Loucy (cell line): ENCODE results near the gene CDC20B.
"Not testable (repeated sequence)": the region's sequence is repeated elsewhere in the genome, so short reads cannot be mapped to it uniquely, and the experiment has no call there.

Experiments
- H2AFZ ChIP-seq: fragments of 200-600 bp; sonication (generic); 2 replicates; pipeline ENCODE4 v1.6.0; 2016; ENCODE audit warnings: antibody characterized with exemption, mild to moderate bottlenecking, low read length, moderate library complexity
- H3F3A ChIP-seq: fragments of 200-600 bp; 2 replicates; pipeline ENCODE4 v1.6.0; 2016; ENCODE audit warnings: antibody characterized with exemption, low read depth, mild to moderate bottlenecking
- H3K27me3 ChIP-seq: fragments of 200-600 bp; sonication (generic); 2 replicates; pipeline ENCODE4 v1.6.1; 2014; ENCODE audit warnings: low read length, mild to moderate bottlenecking; ENCODE audit not compliant: insufficient read depth, poor library complexity, severe bottlenecking
- H3K36me3 ChIP-seq: fragments of 200-600 bp; sonication (generic); 2 replicates; pipeline ENCODE4 v1.6.1; 2016; ENCODE audit warnings: low read length; ENCODE audit not compliant: insufficient read depth
- H3K4me1 ChIP-seq: fragments of 200-600 bp; sonication (generic); 2 replicates; pipeline ENCODE4 v1.5.1; 2014; ENCODE audit warnings: low read length, mild to moderate bottlenecking; ENCODE audit not compliant: insufficient read depth, poor library complexity, severe bottlenecking
- H3K4me2 ChIP-seq: fragments of 200-600 bp; sonication (generic); 2 replicates; pipeline ENCODE4 v1.6.0; 2014; ENCODE audit warnings: antibody characterized with exemption, low read length, low read depth, mild to moderate bottlenecking; ENCODE audit not compliant: poor library complexity, severe bottlenecking
- H3K4me3 ChIP-seq: fragments of 200-600 bp; sonication (generic); 2 replicates; pipeline ENCODE4 v1.5.1; 2014; ENCODE audit warnings: low read length, mild to moderate bottlenecking, mixed read lengths; ENCODE audit not compliant: poor library complexity, severe bottlenecking
- H3K79me2 ChIP-seq: fragments of 200-600 bp; sonication (generic); 2 replicates; pipeline ENCODE4 v1.6.1; 2014; ENCODE audit warnings: low read length; ENCODE audit not compliant: insufficient read depth
- H3K9ac ChIP-seq: fragments of 200-600 bp; sonication (generic); 2 replicates; pipeline ENCODE4 v1.6.0; 2014; ENCODE audit warnings: mild to moderate bottlenecking, low read depth, low read length, moderate library complexity; ENCODE audit not compliant: poor library complexity, severe bottlenecking
- H3K9me2 ChIP-seq: fragments of 200-600 bp; sonication (generic); replicated peaks from 2 replicates; pipeline ENCODE4 v1.6.1; 2016; ENCODE audit warnings: low read depth, low read length, mixed read lengths
- H3K9me3 ChIP-seq: fragments of 200-600 bp; sonication (generic); 2 replicates; pipeline ENCODE4 v1.6.1; 2014; ENCODE audit warnings: mild to moderate bottlenecking, antibody characterized with exemption, low read length, low read depth; ENCODE audit not compliant: insufficient read depth
- H4K20me1 ChIP-seq: fragments of 200-600 bp; sonication (generic); 2 replicates; pipeline ENCODE4 v1.6.0; 2014; ENCODE audit warnings: antibody characterized with exemption, low read length, mild to moderate bottlenecking; ENCODE audit not compliant: insufficient read depth, poor library complexity, severe bottlenecking
- EZH2phosphoT487 ChIP-seq: fragments of 200-600 bp; IDR thresholded peaks from 2 replicates; pipeline ENCODE4 v1.6.1; 2018; ENCODE audit warnings: antibody characterized with exemption, mild to moderate bottlenecking, moderate library complexity, borderline replicate concordance
- TF ChIP-seq, protein P1 (sequence below): fragments of 200-600 bp; sonication (generic); conservative IDR thresholded peaks from 2 replicates; pipeline ENCODE4 v1.5.1; 2014; ENCODE audit warnings: mild to moderate bottlenecking, antibody characterized with exemption, low read length

CDC20B gene

DNA sequence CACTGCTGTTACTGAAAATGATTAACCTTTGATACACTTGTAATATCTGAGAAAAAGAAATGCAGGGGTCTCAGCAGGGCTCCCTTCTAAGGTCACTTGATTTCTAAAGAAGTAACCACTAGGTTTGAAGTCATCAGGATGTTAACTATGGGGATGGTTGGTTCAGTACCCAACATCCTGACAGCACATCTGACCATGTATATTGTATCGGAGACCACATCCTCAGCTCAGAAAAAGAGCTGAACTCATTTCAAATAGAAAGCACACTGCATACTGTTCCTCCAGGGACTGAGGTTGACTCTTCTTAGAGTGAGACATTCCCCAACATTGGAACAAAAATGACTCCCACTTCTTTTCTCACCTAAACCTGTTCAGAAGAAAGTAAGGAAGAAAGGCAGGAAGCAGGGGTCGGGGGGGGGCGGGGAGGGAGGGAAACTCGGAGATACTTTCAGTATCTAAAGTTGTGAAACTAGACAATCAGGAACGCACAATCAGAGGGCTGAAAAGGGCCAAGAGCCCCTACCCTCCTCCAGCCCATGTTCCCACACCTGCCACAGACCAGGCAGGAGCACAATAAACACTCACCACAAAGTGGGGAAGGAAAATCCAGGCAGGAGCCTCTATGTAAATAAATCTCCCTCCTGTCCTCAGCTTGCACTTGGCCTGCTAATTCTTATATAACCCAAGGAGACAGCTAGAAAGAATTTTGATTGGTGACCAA lies 71.3 kb downstream of the CDC20B start:
- H4K20me1 ChIP-seq: no peaks in the 10 kb centered on the region
- no peaks in the 10 kb centered on the region for H3K9me3 ChIP-seq
- H3K4me2 ChIP-seq: peak overlapping the region; percentile 86
- H3K4me1 ChIP-seq: peaks cover 50% of the 10 kb centered on the region
- no peak overlapping the region for H2AFZ ChIP-seq
- H3K9me2 ChIP-seq: no peaks in the 10 kb centered on the region
- H3F3A ChIP-seq: peaks cover 9% of the 10 kb centered on the region; the same call in 1 of the 2 replicates
- no peaks in the 10 kb centered on the region for H3K27me3 ChIP-seq
- no peaks in the 10 kb centered on the region for H3K36me3 ChIP-seq
- peak overlapping the region; percentile 72 for H3K4me3 ChIP-seq
- H3K9ac ChIP-seq: peak overlapping the region; percentile 80
- H3K79me2 ChIP-seq: peaks cover 18% of the 10 kb centered on the region
- TF ChIP-seq, protein P1, sequence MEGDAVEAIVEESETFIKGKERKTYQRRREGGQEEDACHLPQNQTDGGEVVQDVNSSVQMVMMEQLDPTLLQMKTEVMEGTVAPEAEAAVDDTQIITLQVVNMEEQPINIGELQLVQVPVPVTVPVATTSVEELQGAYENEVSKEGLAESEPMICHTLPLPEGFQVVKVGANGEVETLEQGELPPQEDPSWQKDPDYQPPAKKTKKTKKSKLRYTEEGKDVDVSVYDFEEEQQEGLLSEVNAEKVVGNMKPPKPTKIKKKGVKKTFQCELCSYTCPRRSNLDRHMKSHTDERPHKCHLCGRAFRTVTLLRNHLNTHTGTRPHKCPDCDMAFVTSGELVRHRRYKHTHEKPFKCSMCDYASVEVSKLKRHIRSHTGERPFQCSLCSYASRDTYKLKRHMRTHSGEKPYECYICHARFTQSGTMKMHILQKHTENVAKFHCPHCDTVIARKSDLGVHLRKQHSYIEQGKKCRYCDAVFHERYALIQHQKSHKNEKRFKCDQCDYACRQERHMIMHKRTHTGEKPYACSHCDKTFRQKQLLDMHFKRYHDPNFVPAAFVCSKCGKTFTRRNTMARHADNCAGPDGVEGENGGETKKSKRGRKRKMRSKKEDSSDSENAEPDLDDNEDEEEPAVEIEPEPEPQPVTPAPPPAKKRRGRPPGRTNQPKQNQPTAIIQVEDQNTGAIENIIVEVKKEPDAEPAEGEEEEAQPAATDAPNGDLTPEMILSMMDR: no peak
- TF ChIP-seq EZH2phosphoT487: no peak

DNA sequence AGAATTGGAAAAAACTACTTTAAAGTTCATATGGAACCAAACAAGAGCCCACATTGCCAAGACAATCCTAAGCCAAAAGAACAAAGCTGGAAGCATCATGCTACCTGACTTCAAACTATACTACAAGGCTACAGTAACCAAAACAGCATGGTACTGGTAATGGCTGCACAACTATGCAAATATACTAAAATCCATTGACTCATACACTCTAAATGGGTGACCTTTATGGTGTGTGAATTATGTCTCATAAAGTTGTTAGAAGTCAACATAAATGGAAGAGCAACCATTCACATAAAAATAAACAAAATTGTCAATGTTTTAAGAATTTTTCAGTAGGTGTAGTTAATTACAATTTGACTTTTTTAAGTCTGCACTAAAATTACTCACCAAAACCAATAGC lies 71.8 kb downstream of the CDC20B start:
- not testable (repeated sequence) for H3K9me2 ChIP-seq, H2AFZ ChIP-seq, H3K27me3 ChIP-seq, H3K9me3 ChIP-seq, H3K36me3 ChIP-seq, H4K20me1 ChIP-seq, H3F3A ChIP-seq
- peak overlapping the region; percentile 72 for H3K4me3 ChIP-seq
- H3K9ac ChIP-seq: peak overlapping the region; percentile 80
- H3K4me2 ChIP-seq: peak overlapping the region; percentile 86
- H3K4me1 ChIP-seq: peaks cover 51% of the 10 kb centered on the region
- H3K79me2 ChIP-seq: peaks cover 13% of the 10 kb centered on the region

DNA sequence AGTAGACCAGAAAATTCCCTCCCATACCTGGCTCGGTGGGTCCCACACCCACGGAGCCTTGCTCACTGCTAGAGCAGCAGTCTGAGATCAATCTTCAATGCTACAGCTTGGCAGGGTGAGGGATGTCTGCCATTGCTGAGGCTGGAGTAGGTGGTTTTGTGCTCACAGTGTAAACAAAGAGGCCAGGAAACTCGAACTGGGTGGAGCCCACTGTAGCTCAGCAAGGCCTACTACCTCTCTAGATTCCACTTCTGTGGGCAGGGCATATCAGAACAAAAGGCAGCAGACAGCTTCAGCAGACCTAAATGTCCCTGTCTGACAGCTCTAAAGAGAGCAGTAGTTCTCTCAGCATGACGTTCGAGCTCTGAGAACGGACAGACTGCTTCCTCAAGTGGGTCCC lies 76.1 kb downstream of the CDC20B start:
- Histone ChIP-seq H3K79me2 (no peaks in the 10 kb centered on the region), H3K27me3 (no peaks in the 10 kb centered on the region), H2AFZ (peak overlapping the region; percentile 34), H3K4me3 (no peak overlapping the region), H3F3A (peaks cover 3% of the 10 kb centered on the region; the same call in 1 of the 2 replicates), H3K9me3 (no peaks in the 10 kb centered on the region), H3K4me1 (peaks cover 44% of the 10 kb centered on the region), H3K9me2 (no peaks in the 10 kb centered on the region), H3K36me3 (no peaks in the 10 kb centered on the region), H4K20me1 (no peaks in the 10 kb centered on the region), H3K4me2 (peak overlapping the region; percentile 24), H3K9ac (peak overlapping the region; percentile 32)
- TF ChIP-seq EZH2phosphoT487: no peak
- TF ChIP-seq, protein P1: no peak

DNA sequence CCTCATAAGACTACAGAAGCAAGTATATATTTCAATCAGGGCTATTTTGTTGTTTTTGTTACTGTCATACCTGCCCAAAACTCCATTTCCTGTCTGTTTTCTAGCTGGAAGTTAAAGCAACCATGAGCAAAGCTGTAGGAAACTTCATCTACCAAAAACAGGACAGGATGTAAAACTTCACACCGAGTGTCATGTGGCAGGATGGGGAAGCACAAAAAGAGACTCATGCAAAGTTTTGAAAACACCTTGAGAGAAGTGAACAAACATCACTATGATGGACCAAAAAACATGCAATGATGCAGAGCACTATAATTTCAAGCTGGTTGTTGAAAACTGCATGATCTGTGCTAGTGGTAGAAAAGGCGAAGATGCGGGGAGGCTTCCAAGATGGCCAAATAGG lies 76.8 kb downstream of the CDC20B start:
- no peaks in the 10 kb centered on the region for H3K36me3 ChIP-seq
- no peaks in the 10 kb centered on the region for H4K20me1 ChIP-seq
- H3K9me2 ChIP-seq: no peaks in the 10 kb centered on the region
- peak overlapping the region; percentile 24 for H3K4me2 ChIP-seq
- H3K9ac ChIP-seq: no peak overlapping the region
- no peak for TF ChIP-seq EZH2phosphoT487
- peak overlapping the region; percentile 34 for H2AFZ ChIP-seq
- H3K9me3 ChIP-seq: no peaks in the 10 kb centered on the region
- no peaks in the 10 kb centered on the region for H3K27me3 ChIP-seq
- peaks cover 38% of the 10 kb centered on the region for H3K4me1 ChIP-seq
- no peak overlapping the region for H3K4me3 ChIP-seq
- no peaks in the 10 kb centered on the region for H3F3A ChIP-seq
- H3K79me2 ChIP-seq: no peaks in the 10 kb centered on the region

DNA sequence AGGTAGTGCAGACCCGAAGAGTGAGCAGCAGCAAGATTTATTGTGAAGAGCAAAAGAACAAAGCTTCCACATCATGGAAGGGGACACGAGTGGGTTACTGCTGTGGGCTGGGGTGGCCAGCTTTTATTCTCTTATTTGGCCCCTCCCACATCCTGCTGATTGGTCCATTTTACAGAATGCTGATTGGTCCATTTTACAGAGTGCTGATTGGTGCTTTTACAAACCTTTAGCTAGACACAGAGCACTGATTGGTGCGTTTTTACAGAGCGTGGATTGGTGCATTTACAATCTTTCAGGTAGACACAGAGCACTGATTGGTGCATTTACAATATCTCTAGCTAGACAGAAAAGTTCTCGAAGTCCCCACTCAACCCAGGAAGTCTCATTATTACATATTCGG lies 82.0 kb downstream of the CDC20B start:
- not testable (repeated sequence) for H3K4me2 ChIP-seq, H3K9me3 ChIP-seq, H3K36me3 ChIP-seq, H3K79me2 ChIP-seq, H3K4me3 ChIP-seq, H3K9ac ChIP-seq, H4K20me1 ChIP-seq, H3K27me3 ChIP-seq, H3F3A ChIP-seq, H2AFZ ChIP-seq, H3K9me2 ChIP-seq
- H3K4me1 ChIP-seq: peaks cover 26% of the 10 kb centered on the region

DNA sequence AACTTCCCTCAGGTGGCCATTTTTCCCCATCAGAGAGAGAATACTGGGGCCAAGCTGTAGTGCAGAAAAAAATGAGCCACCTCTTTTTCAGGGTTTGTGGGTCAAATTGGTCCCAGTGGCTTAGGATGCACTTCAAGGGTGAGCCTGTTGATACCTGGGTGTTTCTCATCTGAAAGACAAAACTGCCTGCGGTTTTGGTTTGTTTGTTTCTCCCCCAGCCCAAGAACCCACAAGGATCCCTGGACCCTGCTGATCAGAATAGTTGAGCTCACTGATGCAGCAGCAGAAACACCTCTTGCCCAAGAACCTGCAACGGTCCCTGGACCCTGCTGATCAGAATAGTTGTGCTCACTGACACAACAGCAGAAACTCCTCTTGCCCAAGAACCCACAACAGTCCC lies 83.7 kb downstream of the CDC20B start:
- not testable (repeated sequence) for H3K9ac ChIP-seq, H3F3A ChIP-seq, H3K27me3 ChIP-seq, H2AFZ ChIP-seq, H3K9me2 ChIP-seq, H3K9me3 ChIP-seq, H3K36me3 ChIP-seq, H4K20me1 ChIP-seq, H3K4me3 ChIP-seq, H3K79me2 ChIP-seq, H3K4me2 ChIP-seq
- H3K4me1 ChIP-seq: peaks cover 16% of the 10 kb centered on the region
